ENCODE measurements around the gene BABAM2.
"Not testable (repeated sequence)": the region's sequence is repeated elsewhere in the genome, so short reads cannot be mapped to it uniquely, and the experiment has no call there.

The BABAM2 gene

DNA sequence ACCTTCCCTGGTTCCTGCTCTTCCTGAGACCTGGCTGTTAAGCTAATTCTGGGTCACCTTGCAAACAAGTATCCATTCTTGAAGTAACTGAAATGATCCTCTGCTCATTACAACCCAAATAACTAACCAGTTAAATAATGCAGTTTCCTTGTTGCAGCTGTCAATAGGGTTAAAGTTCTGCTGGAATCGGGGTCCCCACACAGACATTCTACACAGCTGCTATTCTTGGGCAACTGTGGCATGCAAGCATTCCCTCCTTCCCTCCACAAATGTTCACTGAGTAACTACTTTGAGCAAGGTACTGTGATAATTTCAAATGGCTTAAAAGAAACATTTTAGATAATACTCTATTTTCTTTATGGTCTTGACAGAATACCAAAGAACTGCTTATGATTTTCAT lies 17.4 kb upstream of the BABAM2 start:
- TF ChIP-seq EZH2 (optimal IDR thresholded peaks at IDR 0.05; ENCODE audit: low read depth, low read length) = no peak
- TF ChIP-seq EZH2phosphoT487 (IDR thresholded peaks at IDR 0.05; ENCODE audit: low read length) = no peak
- TF ChIP-seq, protein P1, sequence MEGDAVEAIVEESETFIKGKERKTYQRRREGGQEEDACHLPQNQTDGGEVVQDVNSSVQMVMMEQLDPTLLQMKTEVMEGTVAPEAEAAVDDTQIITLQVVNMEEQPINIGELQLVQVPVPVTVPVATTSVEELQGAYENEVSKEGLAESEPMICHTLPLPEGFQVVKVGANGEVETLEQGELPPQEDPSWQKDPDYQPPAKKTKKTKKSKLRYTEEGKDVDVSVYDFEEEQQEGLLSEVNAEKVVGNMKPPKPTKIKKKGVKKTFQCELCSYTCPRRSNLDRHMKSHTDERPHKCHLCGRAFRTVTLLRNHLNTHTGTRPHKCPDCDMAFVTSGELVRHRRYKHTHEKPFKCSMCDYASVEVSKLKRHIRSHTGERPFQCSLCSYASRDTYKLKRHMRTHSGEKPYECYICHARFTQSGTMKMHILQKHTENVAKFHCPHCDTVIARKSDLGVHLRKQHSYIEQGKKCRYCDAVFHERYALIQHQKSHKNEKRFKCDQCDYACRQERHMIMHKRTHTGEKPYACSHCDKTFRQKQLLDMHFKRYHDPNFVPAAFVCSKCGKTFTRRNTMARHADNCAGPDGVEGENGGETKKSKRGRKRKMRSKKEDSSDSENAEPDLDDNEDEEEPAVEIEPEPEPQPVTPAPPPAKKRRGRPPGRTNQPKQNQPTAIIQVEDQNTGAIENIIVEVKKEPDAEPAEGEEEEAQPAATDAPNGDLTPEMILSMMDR (IDR thresholded peaks at IDR 0.05; ENCODE audit: low read length) = no peak
- Histone ChIP-seq H3K4me2 (ENCODE audit: low read depth, low read length) (no peak overlapping the region), H3K79me2 (ENCODE audit: low read length) (no peaks in the 10 kb centered on the region), H3K9me3 (replicated peaks; ENCODE audit: insufficient read depth, low read length) (no peaks in the 10 kb centered on the region), H3K4me1 (ENCODE audit: low read length) (no peaks in the 10 kb centered on the region), H3K27ac (ENCODE audit: low read length) (no peak overlapping the region), H3K9me2 (replicated peaks; ENCODE audit: insufficient read depth, low read length) (no peaks in the 10 kb centered on the region), H3K36me3 (replicated peaks; ENCODE audit: insufficient read depth, low read length) (no peaks in the 10 kb centered on the region), H3K4me3 (ENCODE audit: low read length) (no peak overlapping the region), H3K27me3 (replicated peaks; ENCODE audit: insufficient read depth, low read length) (no peaks in the 10 kb centered on the region), H2AFZ (ENCODE audit: low read length) (no peak overlapping the region), H3F3A (ENCODE audit: insufficient read depth, low read length) (no peaks in the 10 kb centered on the region), H4K20me1 (ENCODE audit: insufficient read depth, low read length) (no peaks in the 10 kb centered on the region), H3K9ac (ENCODE audit: low read length) (no peak overlapping the region)
- DNase-seq = no peak

DNA sequence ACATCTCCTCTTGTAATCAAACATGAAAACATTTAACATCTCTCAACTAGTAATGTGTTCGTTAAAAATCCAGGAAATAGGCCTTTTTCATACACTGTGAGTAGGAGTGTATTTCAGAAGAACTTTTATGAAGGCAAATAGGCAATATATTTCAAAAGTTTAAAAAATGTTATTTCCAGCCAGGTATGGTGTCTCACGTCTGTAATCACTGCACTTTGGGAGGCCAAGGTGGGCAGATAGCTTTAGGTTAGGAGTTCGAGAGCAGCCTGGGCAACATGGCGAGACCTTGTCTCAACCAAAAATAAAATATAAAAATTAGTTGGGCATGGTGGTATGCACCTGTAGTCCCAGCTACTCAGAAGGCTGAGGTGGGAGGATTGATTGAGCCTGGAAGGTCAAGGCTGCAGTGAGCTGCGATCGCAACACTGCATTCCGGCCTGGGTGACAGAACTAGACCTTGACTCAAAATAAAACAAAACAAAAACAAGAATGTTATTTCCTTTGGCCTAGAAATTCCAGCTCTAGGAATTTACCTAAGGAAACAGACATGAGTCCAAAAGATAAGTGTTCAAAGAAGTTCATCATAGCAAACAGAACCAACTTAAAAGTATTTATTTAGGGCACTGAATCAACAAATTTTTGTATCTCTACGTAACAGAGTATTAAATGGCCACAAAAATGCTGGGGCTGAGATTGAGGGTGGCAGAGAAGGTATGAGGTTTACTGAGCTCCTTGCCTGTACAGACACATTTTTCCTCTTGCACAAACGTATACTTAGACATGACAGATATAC lies 15.2 kb upstream of the BABAM2 start:
- Histone ChIP-seq H3K27ac (ENCODE audit: low read length) (no peak overlapping the region), H3K9me3 (replicated peaks; ENCODE audit: insufficient read depth, low read length) (no peaks in the 10 kb centered on the region), H2AFZ (ENCODE audit: low read length) (no peak overlapping the region), H3K4me2 (ENCODE audit: low read depth, low read length) (no peak overlapping the region), H3K79me2 (ENCODE audit: low read length) (no peaks in the 10 kb centered on the region), H3K4me3 (ENCODE audit: low read length) (no peak overlapping the region), H4K20me1 (ENCODE audit: insufficient read depth, low read length) (no peaks in the 10 kb centered on the region), H3K36me3 (replicated peaks; ENCODE audit: insufficient read depth, low read length) (no peaks in the 10 kb centered on the region), H3K9ac (ENCODE audit: low read length) (no peak overlapping the region), H3K27me3 (replicated peaks; ENCODE audit: insufficient read depth, low read length) (no peaks in the 10 kb centered on the region), H3K9me2 (replicated peaks; ENCODE audit: insufficient read depth, low read length) (no peaks in the 10 kb centered on the region), H3F3A (ENCODE audit: insufficient read depth, low read length) (no peaks in the 10 kb centered on the region), H3K4me1 (ENCODE audit: low read length) (no peaks in the 10 kb centered on the region)
- no peak for DNase-seq
- TF ChIP-seq EZH2 (optimal IDR thresholded peaks at IDR 0.05; ENCODE audit: low read depth, low read length) = no peak
- no peak for TF ChIP-seq EZH2phosphoT487 (IDR thresholded peaks at IDR 0.05; ENCODE audit: low read length)
- TF ChIP-seq, protein P1 (IDR thresholded peaks at IDR 0.05; ENCODE audit: low read length) = no peak

DNA sequence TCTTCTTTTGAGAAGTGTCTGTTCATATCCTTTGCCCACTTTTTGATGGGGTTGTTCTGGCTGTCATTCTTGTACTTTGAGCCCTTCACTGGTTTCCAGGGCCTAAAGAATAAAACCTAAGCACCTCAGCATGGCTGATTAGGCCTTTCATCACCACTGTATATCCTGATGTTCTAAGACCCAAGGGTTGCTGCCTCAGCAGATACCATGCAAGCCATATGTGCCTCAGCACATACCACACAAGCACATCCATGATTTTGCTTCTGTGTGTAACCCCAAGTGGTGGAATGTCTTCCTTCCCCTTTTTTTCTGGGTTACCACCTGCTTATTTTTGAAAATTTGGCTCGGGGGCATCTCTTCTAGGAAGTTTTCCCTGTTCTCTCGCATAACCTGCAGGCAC lies 11.7 kb upstream of the BABAM2 start:
- Histone ChIP-seq H3K27ac (ENCODE audit: low read length) (no peak overlapping the region), H2AFZ (ENCODE audit: low read length) (no peak overlapping the region), H3K9me3 (replicated peaks; ENCODE audit: insufficient read depth, low read length) (no peaks in the 10 kb centered on the region), H3K79me2 (ENCODE audit: low read length) (no peaks in the 10 kb centered on the region), H3F3A (ENCODE audit: insufficient read depth, low read length) (no peaks in the 10 kb centered on the region), H3K4me3 (ENCODE audit: low read length) (no peak overlapping the region), H3K4me2 (ENCODE audit: low read depth, low read length) (no peak overlapping the region), H4K20me1 (ENCODE audit: insufficient read depth, low read length) (no peaks in the 10 kb centered on the region), H3K9me2 (replicated peaks; ENCODE audit: insufficient read depth, low read length) (no peaks in the 10 kb centered on the region), H3K9ac (ENCODE audit: low read length) (no peak overlapping the region), H3K4me1 (ENCODE audit: low read length) (no peaks in the 10 kb centered on the region), H3K36me3 (replicated peaks; ENCODE audit: insufficient read depth, low read length) (no peaks in the 10 kb centered on the region), H3K27me3 (replicated peaks; ENCODE audit: insufficient read depth, low read length) (no peaks in the 10 kb centered on the region)
- no peak for TF ChIP-seq EZH2phosphoT487 (IDR thresholded peaks at IDR 0.05; ENCODE audit: low read length)
- TF ChIP-seq EZH2 (optimal IDR thresholded peaks at IDR 0.05; ENCODE audit: low read depth, low read length) = no peak
- TF ChIP-seq, protein P1 (IDR thresholded peaks at IDR 0.05; ENCODE audit: low read length) = no peak
- no peak for DNase-seq

DNA sequence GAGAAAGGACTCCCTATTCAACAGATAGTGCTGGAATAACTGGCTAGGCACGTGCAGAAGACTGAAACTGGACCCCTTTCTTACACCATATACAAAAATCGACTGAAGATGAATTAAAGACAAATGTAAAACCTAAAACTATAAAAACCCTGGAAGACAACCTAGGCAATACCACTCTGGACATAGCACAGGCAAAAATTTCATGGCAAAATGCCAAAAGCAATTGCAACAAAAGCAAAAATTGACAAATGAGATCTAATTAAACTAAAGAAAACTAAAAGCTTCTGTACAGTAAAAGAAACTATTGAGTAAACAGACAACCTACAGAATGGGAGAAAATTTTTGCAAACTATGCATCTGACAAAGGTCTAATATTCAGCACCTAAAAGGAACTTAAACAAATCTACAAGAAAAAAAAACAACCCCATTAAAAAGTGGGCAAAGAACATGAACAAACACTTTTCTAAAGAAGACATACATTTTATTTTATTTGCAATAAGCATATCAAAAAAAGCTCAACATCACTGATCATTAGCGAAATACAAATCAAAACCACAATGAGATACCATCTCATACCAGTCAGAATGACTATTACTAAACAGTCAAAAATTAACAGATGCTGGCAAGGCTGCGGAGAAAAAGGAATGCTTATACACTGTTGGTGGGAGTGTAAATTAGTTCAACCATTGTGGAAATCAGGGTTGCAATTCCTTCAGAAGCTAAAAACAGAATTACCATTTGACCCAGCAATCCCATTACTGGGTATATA lies 8.5 kb upstream of the BABAM2 start:
- not testable (repeated sequence) for H3K9me2 ChIP-seq (replicated peaks; ENCODE audit: insufficient read depth, low read length); H2AFZ ChIP-seq (ENCODE audit: low read length); H4K20me1 ChIP-seq (ENCODE audit: insufficient read depth, low read length); H3K4me1 ChIP-seq (ENCODE audit: low read length); DNase-seq; H3K27me3 ChIP-seq (replicated peaks; ENCODE audit: insufficient read depth, low read length); H3F3A ChIP-seq (ENCODE audit: insufficient read depth, low read length); H3K36me3 ChIP-seq (replicated peaks; ENCODE audit: insufficient read depth, low read length); H3K27ac ChIP-seq (ENCODE audit: low read length); H3K9ac ChIP-seq (ENCODE audit: low read length); H3K9me3 ChIP-seq (replicated peaks; ENCODE audit: insufficient read depth, low read length); H3K4me3 ChIP-seq (ENCODE audit: low read length); H3K79me2 ChIP-seq (ENCODE audit: low read length); H3K4me2 ChIP-seq (ENCODE audit: low read depth, low read length)

DNA sequence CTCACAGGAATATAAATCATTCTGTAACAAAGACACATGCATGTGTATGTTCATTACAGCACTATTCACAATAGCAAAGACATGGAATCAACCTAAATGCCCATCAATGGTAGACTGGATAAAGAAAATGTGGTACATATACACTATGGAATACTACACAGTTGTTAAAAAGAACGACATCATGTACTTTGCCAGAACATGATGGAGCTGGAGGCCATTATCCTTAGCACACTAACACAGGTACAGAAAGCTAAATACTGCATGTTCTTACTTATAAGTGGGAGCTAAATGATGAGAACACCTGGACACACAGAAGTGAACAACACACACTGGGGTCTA lies 8.0 kb upstream of the BABAM2 start:
- not testable (repeated sequence) for H3K27ac ChIP-seq (ENCODE audit: low read length); H3K9ac ChIP-seq (ENCODE audit: low read length); H3K4me2 ChIP-seq (ENCODE audit: low read depth, low read length); H3K27me3 ChIP-seq (replicated peaks; ENCODE audit: insufficient read depth, low read length); H2AFZ ChIP-seq (ENCODE audit: low read length); H3K9me3 ChIP-seq (replicated peaks; ENCODE audit: insufficient read depth, low read length); H3K4me3 ChIP-seq (ENCODE audit: low read length); H3K9me2 ChIP-seq (replicated peaks; ENCODE audit: insufficient read depth, low read length); H4K20me1 ChIP-seq (ENCODE audit: insufficient read depth, low read length); H3K36me3 ChIP-seq (replicated peaks; ENCODE audit: insufficient read depth, low read length); H3K4me1 ChIP-seq (ENCODE audit: low read length); H3F3A ChIP-seq (ENCODE audit: insufficient read depth, low read length); H3K79me2 ChIP-seq (ENCODE audit: low read length); DNase-seq
